Measurements from ENCODE around the gene SLX4IP. TPM values are rescaled to one million over a fixed set of nuclear protein-coding genes. Genes with fewer than 3 reads are reported as not detected.

The SLX4IP gene
- polyA plus RNA-seq, 3 donors = 5.9 to 11.2 (median 10.7) TPM

GRCh38 chr20:10465135-10465534 lies 30.0 kb downstream of the SLX4IP start:
- DNase-seq = no peak

- DNase-seq = no peak
Measured at GRCh38 chr20:10466325-10466724, 31.2 kb downstream of the SLX4IP start.

- DNase-seq = no peak
Measured at GRCh38 chr20:10466855-10467254, 31.8 kb downstream of the SLX4IP start.

GRCh38 chr20:10467681-10468339 lies 32.7 kb downstream of the SLX4IP start:
- DNase-seq = no peak

- no peak for DNase-seq
Measured at GRCh38 chr20:10468340-10468845, 33.3 kb downstream of the SLX4IP start.

- DNase-seq = no peak
Measured at GRCh38 chr20:10469056-10469455, 34.0 kb downstream of the SLX4IP start.

- peak; percentile 72 for DNase-seq
Measured at GRCh38 chr20:10469599-10469998, 34.5 kb downstream of the SLX4IP start.

GRCh38 chr20:10470276-10470675 lies 35.2 kb downstream of the SLX4IP start:
- DNase-seq = no peak

GRCh38 chr20:10472871-10473270 lies 37.8 kb downstream of the SLX4IP start:
- no peak for DNase-seq

- no peak for DNase-seq
Measured at GRCh38 chr20:10474606-10475184, 39.6 kb downstream of the SLX4IP start.

GRCh38 chr20:10475225-10475624 lies 40.1 kb downstream of the SLX4IP start:
- DNase-seq = no peak

- no peak for DNase-seq
Measured at GRCh38 chr20:10476319-10476724, 41.2 kb downstream of the SLX4IP start.

- DNase-seq = no peak
Measured at GRCh38 chr20:10478205-10478604, 43.1 kb downstream of the SLX4IP start.

- no peak for DNase-seq
Measured at GRCh38 chr20:10478930-10479329, 43.8 kb downstream of the SLX4IP start.

GRCh38 chr20:10481676-10482075 lies 46.6 kb downstream of the SLX4IP start:
- no peak for DNase-seq

GRCh38 chr20:10483691-10484090 lies 48.6 kb downstream of the SLX4IP start:
- no peak for DNase-seq

- DNase-seq = no peak
Measured at GRCh38 chr20:10487142-10488136, 52.3 kb downstream of the SLX4IP start.

GRCh38 chr20:10488534-10488933 lies 53.4 kb downstream of the SLX4IP start:
- DNase-seq = no peak

GRCh38 chr20:10489853-10490252 lies 54.7 kb downstream of the SLX4IP start:
- no peak for DNase-seq

- no peak for DNase-seq
Measured at GRCh38 chr20:10490257-10490656, 55.2 kb downstream of the SLX4IP start.

- no peak for DNase-seq
Measured at GRCh38 chr20:10490706-10491105, 55.6 kb downstream of the SLX4IP start.

- DNase-seq = no peak
Measured at GRCh38 chr20:10492065-10492464, 57.0 kb downstream of the SLX4IP start.

All from renal pelvis (tissue), 4 donors.